ENCODE measurements around the gene SLC25A21.

The SLC25A21 gene

GRCh38 chr14:36997843-36998242 lies 174.6 kb downstream of the SLC25A21 start:
- no peaks in the 10 kb centered on the region for H3K36me3 ChIP-seq (ENCODE audit: control insufficient read depth, low read length)
- no peaks in the 10 kb centered on the region for H3K79me2 ChIP-seq (ENCODE audit: control insufficient read depth, low read length)
- H4K20me1 ChIP-seq (ENCODE audit: control insufficient read depth, insufficient read depth, low read depth, low read length), result no peaks in the 10 kb centered on the region
- no peaks in the 10 kb centered on the region for H3F3A ChIP-seq (ENCODE audit: control insufficient read depth, insufficient read depth)
- H3K27ac ChIP-seq (ENCODE audit: low read depth, low read length), result no peak overlapping the region
- H3K4me3 ChIP-seq (ENCODE audit: low read length), result no peak overlapping the region
- H3K4me2 ChIP-seq (ENCODE audit: low read length), result no peak overlapping the region
- H3K9me2 ChIP-seq (replicated peaks; ENCODE audit: control insufficient read depth, low read length), result no peaks in the 10 kb centered on the region
- no peaks in the 10 kb centered on the region for H3K9me3 ChIP-seq (ENCODE audit: control insufficient read depth, insufficient read depth, low read length)
- TF ChIP-seq EZH2phosphoT487 (IDR thresholded peaks at IDR 0.05; ENCODE audit: borderline replicate concordance, low read length), result no peak
- TF ChIP-seq CTCF (IDR thresholded peaks at IDR 0.05; ENCODE audit: low read depth, low read length, poor library complexity, severe bottlenecking), result no peak
- no peaks in the 10 kb centered on the region for H3K27me3 ChIP-seq (ENCODE audit: control insufficient read depth, low read length)
- no peaks in the 10 kb centered on the region for H3K4me1 ChIP-seq (ENCODE audit: control insufficient read depth, low read length)

GRCh38 chr14:36996857-36997590 lies 175.4 kb downstream of the SLC25A21 start:
- H3K9me2 ChIP-seq (replicated peaks; ENCODE audit: control insufficient read depth, low read length), result no peaks in the 10 kb centered on the region
- no peak overlapping the region for H3K27ac ChIP-seq (ENCODE audit: low read depth, low read length)
- H3K79me2 ChIP-seq (ENCODE audit: control insufficient read depth, low read length), result no peaks in the 10 kb centered on the region
- H3K36me3 ChIP-seq (ENCODE audit: control insufficient read depth, low read length), result no peaks in the 10 kb centered on the region
- H3K9me3 ChIP-seq (ENCODE audit: control insufficient read depth, insufficient read depth, low read length), result no peaks in the 10 kb centered on the region
- H4K20me1 ChIP-seq (ENCODE audit: control insufficient read depth, insufficient read depth, low read depth, low read length), result no peaks in the 10 kb centered on the region
- H3K4me2 ChIP-seq (ENCODE audit: low read length), result no peak overlapping the region
- TF ChIP-seq CTCF (IDR thresholded peaks at IDR 0.05; ENCODE audit: low read depth, low read length, poor library complexity, severe bottlenecking), result no peak
- no peak for TF ChIP-seq EZH2phosphoT487 (IDR thresholded peaks at IDR 0.05; ENCODE audit: borderline replicate concordance, low read length)
- no peak overlapping the region for H3K4me3 ChIP-seq (ENCODE audit: low read length)
- H3F3A ChIP-seq (ENCODE audit: control insufficient read depth, insufficient read depth), result no peaks in the 10 kb centered on the region
- no peaks in the 10 kb centered on the region for H3K4me1 ChIP-seq (ENCODE audit: control insufficient read depth, low read length)
- no peaks in the 10 kb centered on the region for H3K27me3 ChIP-seq (ENCODE audit: control insufficient read depth, low read length)

- no peaks in the 10 kb centered on the region for H3K79me2 ChIP-seq (ENCODE audit: control insufficient read depth, low read length)
- H3K4me3 ChIP-seq (ENCODE audit: low read length), result no peak overlapping the region
- no peak for TF ChIP-seq EZH2phosphoT487 (IDR thresholded peaks at IDR 0.05; ENCODE audit: borderline replicate concordance, low read length)
- TF ChIP-seq CTCF (IDR thresholded peaks at IDR 0.05; ENCODE audit: low read depth, low read length, poor library complexity, severe bottlenecking), result no peak
- H3K9me2 ChIP-seq (replicated peaks; ENCODE audit: control insufficient read depth, low read length), result no peaks in the 10 kb centered on the region
- no peak overlapping the region for H3K27ac ChIP-seq (ENCODE audit: low read depth, low read length)
- H3K36me3 ChIP-seq (ENCODE audit: control insufficient read depth, low read length), result no peaks in the 10 kb centered on the region
- H3K27me3 ChIP-seq (ENCODE audit: control insufficient read depth, low read length), result no peaks in the 10 kb centered on the region
- no peaks in the 10 kb centered on the region for H4K20me1 ChIP-seq (ENCODE audit: control insufficient read depth, insufficient read depth, low read depth, low read length)
- H3K9me3 ChIP-seq (ENCODE audit: control insufficient read depth, insufficient read depth, low read length), result no peaks in the 10 kb centered on the region
- H3K4me1 ChIP-seq (ENCODE audit: control insufficient read depth, low read length), result no peaks in the 10 kb centered on the region
- H3K4me2 ChIP-seq (ENCODE audit: low read length), result no peak overlapping the region
- no peaks in the 10 kb centered on the region for H3F3A ChIP-seq (ENCODE audit: control insufficient read depth, insufficient read depth)
Observed at GRCh38 chr14:36996133-36996856, 176.1 kb downstream of the SLC25A21 start.

All from DOHH2 (cell line).